Thyroid gland (tissue), 4 donors: ENCODE measurements around the gene MAD1L1. TPM values are rescaled to one million over a fixed set of nuclear protein-coding genes. Genes with fewer than 3 reads are reported as not detected.

Experiments
- DNase-seq, 2 donors: peaks; one replicate each; pipeline ENCODE4 v3.0.0-alpha.2; 2019
- H3K27ac ChIP-seq, 3 donors: fragments of 200-600 bp; sonication (generic); 1 replicate in 2 of 3; 2 replicates in 1 of 3; pipeline ENCODE4 v1.5.1; 2016 to 2019; ENCODE audit warnings: mild to moderate bottlenecking in 1 of 3, moderate library complexity in 1 of 3
- H3K27me3 ChIP-seq: fragments of 200-600 bp; sonication (generic); one replicate; pipeline ENCODE4 v1.5.1; 2019
- H3K36me3 ChIP-seq, 2 donors: fragments of 200-600 bp; sonication (generic); one replicate each; pipeline ENCODE4 v1.5.1; 2016 to 2019
- H3K4me1 ChIP-seq, 2 donors: fragments of 200-600 bp; sonication (generic); one replicate each; pipeline ENCODE4 v1.5.1; 2017 to 2019
- H3K4me3 ChIP-seq, 3 donors: fragments of 200-600 bp; sonication (generic); replicated peaks in 1 of 3; 1 replicate in 2 of 3; 2 replicates in 1 of 3; pipeline ENCODE4 v1.5.1; 2016; ENCODE audit warnings: mild to moderate bottlenecking in 1 of 3
- H3K9me3 ChIP-seq: fragments of 200-600 bp; sonication (generic); one replicate; pipeline ENCODE4 v1.5.1; 2017
- CTCF ChIP-seq, 6 experiments: fragments of 200-600 bp in 3 of 6; fragments of 450-650 bp in 3 of 6; sonication (generic) in 3 of 6; IDR thresholded peaks; one replicate each; pipeline ENCODE4 v1.5.1; 2016 to 2019; ENCODE audit warnings: antibody characterized with exemption in 6 of 6, mild to moderate bottlenecking in 2 of 6, inconsistent platforms in 1 of 6, moderate library complexity in 1 of 6
- POLR2A ChIP-seq, 2 donors: fragments of 450-650 bp; IDR thresholded peaks; one replicate each; pipeline ENCODE4 v1.6.1; 2017; ENCODE audit warnings: antibody characterized with exemption in 2 of 2, mild to moderate bottlenecking in 2 of 2, moderate library complexity in 1 of 2
- WGBS, 2 donors: methylation state at CpG; one replicate each; pipeline ENCODE4 v1.1.5; 2017; 5-methylcytosine and 5-hydroxymethylcytosine counted together
- intact Hi-C: fragments of 100-400 bp; cut with DNase I; formaldehyde crosslinking; loops from one replicate; pipeline ENCODE4 v1.15.1; 2023
- total RNA-seq, 4 donors: library from RNA; depleted of rRNA; stranded (reverse); fragments of >200 nt; gene quantifications; one replicate each; pipeline ENCODE4 v1.2.3, GENCODE V29; 2016

Gene MAD1L1
- total RNA-seq, 4 donors from 2014 or later, result 27.4 to 38.6 (median 33.9) TPM

- intact Hi-C loops, result no loop called here
- WGBS, 2 donors, result 93 to 96% methylated on average over 25 of the region's 25 CpGs
- DNase-seq, result no peak
- Histone ChIP-seq H3K36me3 (no peaks in the 10 kb centered on the region), H3K4me3 (no peak overlapping the region), H3K4me1 (no peaks in the 10 kb centered on the region), H3K9me3 (no peaks in the 10 kb centered on the region), H3K27me3 (no peaks in the 10 kb centered on the region), H3K27ac (no peak overlapping the region)
- no peak for TF ChIP-seq CTCF (IDR thresholded peaks at IDR 0.05)
- TF ChIP-seq POLR2A (IDR thresholded peaks at IDR 0.05), result no peak
Observed at GRCh38 chr7:1964211-1964912, 268.4 kb downstream of the MAD1L1 start.

- Histone ChIP-seq H3K4me1 (no peaks in the 10 kb centered on the region), H3K4me3 (no peak overlapping the region), H3K27me3 (no peaks in the 10 kb centered on the region), H3K9me3 (no peaks in the 10 kb centered on the region), H3K36me3 (no peaks in the 10 kb centered on the region), H3K27ac (no peak overlapping the region)
- intact Hi-C loops, result no loop called here
- TF ChIP-seq CTCF (IDR thresholded peaks at IDR 0.05) (no peak), POLR2A (IDR thresholded peaks at IDR 0.05) (no peak)
- no peak for DNase-seq
- 84 to 92% methylated on average over 10 to 11 of the region's 15 CpGs for WGBS, 2 donors
Observed at GRCh38 chr7:1963575-1963974, 269.2 kb downstream of the MAD1L1 start.

- no peak overlapping the region for H3K27ac ChIP-seq
- H3K9me3 ChIP-seq, result no peaks in the 10 kb centered on the region
- no peak overlapping the region for H3K4me3 ChIP-seq
- no peaks in the 10 kb centered on the region for H3K27me3 ChIP-seq
- peaks cover 0 to 4% of the 10 kb centered on the region in 2 donors for H3K36me3 ChIP-seq
- no peak for TF ChIP-seq CTCF (IDR thresholded peaks at IDR 0.05)
- TF ChIP-seq POLR2A (IDR thresholded peaks at IDR 0.05), result no peak
- intact Hi-C loops, result no loop called here
- no peaks in the 10 kb centered on the region for H3K4me1 ChIP-seq
- WGBS, 2 donors, result 80 to 93% methylated on average over 15 of the region's 15 CpGs
- DNase-seq, result no peak
Observed at GRCh38 chr7:1961701-1962276, 271.0 kb downstream of the MAD1L1 start.

- no peak for DNase-seq
- H3K36me3 ChIP-seq, result peaks cover 0 to 4% of the 10 kb centered on the region in 2 donors
- TF ChIP-seq CTCF (IDR thresholded peaks at IDR 0.05) (no peak), POLR2A (IDR thresholded peaks at IDR 0.05) (no peak)
- H3K9me3 ChIP-seq, result no peaks in the 10 kb centered on the region
- 92 to 96% methylated on average over 13 of the region's 13 CpGs for WGBS, 2 donors
- intact Hi-C loops, result no loop called here
- no peaks in the 10 kb centered on the region for H3K4me1 ChIP-seq
- no peaks in the 10 kb centered on the region for H3K27me3 ChIP-seq
- no peak overlapping the region for H3K4me3 ChIP-seq
- H3K27ac ChIP-seq, result no peak overlapping the region
Observed at GRCh38 chr7:1959305-1959704, 273.4 kb downstream of the MAD1L1 start.

GRCh38 chr7:1957471-1958225 is 275.1 kb downstream of the MAD1L1 start:
- intact Hi-C loops, result no loop called here
- no peaks in the 10 kb centered on the region for H3K9me3 ChIP-seq
- 94% methylated on average over 28 of the region's 28 CpGs for WGBS, 2 donors

More at GRCh38 chr7:1957471-1958225, 275.1 kb downstream of the MAD1L1 start:
- Histone ChIP-seq H3K4me3 (no peak overlapping the region), H3K36me3 (peaks cover 0 to 4% of the 10 kb centered on the region in 2 donors), H3K4me1 (no peaks in the 10 kb centered on the region), H3K27me3 (no peaks in the 10 kb centered on the region), H3K27ac (no peak overlapping the region)
- no peak for DNase-seq
- TF ChIP-seq CTCF (IDR thresholded peaks at IDR 0.05), result no peak
- TF ChIP-seq POLR2A (IDR thresholded peaks at IDR 0.05), result no peak
